Endothelial cell of umbilical vein (primary cell): Measurements from ENCODE around the gene IDH3A.

Experiments used
- EZH2 ChIP-seq: IDR thresholded peaks from 2 replicates; pipeline ENCODE4 v1.6.1; 2012; ENCODE audit warnings: borderline replicate concordance, low read depth, mild to moderate bottlenecking, moderate library complexity, low read length, inconsistent platforms; ENCODE audit not compliant: severe bottlenecking
- FOS ChIP-seq: IDR thresholded peaks from 2 replicates; pipeline ENCODE4 v1.6.1; 2011; ENCODE audit warnings: mild to moderate bottlenecking, low read length, moderate library complexity, borderline replicate concordance; ENCODE audit not compliant: insufficient read depth
- GATA2 ChIP-seq: IDR thresholded peaks from 2 replicates; pipeline ENCODE4 v1.7.0; 2011; ENCODE audit warnings: low read depth, mild to moderate bottlenecking, moderate library complexity, mixed read lengths, low read length; ENCODE audit not compliant: insufficient read length, insufficient read depth
- MAX ChIP-seq: IDR thresholded peaks from 2 replicates; pipeline ENCODE4 v1.6.1; 2011; ENCODE audit not compliant: insufficient read depth, insufficient read length
- MYC ChIP-seq: IDR thresholded peaks from one replicate; pipeline ENCODE4 v1.6.1; 2011; ENCODE audit warnings: mild to moderate bottlenecking, low read depth, low read length
- POLR2A ChIP-seq: IDR thresholded peaks from 2 replicates; pipeline ENCODE4 v1.6.1; 2012; ENCODE audit warnings: low read depth, mild to moderate bottlenecking, control low read depth, low read length
- POLR2AphosphoS5 ChIP-seq: IDR thresholded peaks from 2 replicates; pipeline ENCODE4 v1.6.1; 2012; ENCODE audit warnings: low read depth, mild to moderate bottlenecking, control low read depth, low read length, moderate library complexity; ENCODE audit not compliant: insufficient read depth
- TF ChIP-seq, protein P1 (sequence below), 2 donors: IDR thresholded peaks; 1 replicate in 1 of 2; 2 replicates in 1 of 2; pipeline ENCODE4 v1.5.1; 2011; ENCODE audit warnings: low read length in 2 of 2, mild to moderate bottlenecking in 2 of 2, moderate library complexity in 2 of 2, control low read depth in 1 of 2, inconsistent platforms in 1 of 2, low read depth in 1 of 2; ENCODE audit not compliant: insufficient read depth in 1 of 2; ENCODE audit errors: extremely low read depth in 1 of 2

DNA sequence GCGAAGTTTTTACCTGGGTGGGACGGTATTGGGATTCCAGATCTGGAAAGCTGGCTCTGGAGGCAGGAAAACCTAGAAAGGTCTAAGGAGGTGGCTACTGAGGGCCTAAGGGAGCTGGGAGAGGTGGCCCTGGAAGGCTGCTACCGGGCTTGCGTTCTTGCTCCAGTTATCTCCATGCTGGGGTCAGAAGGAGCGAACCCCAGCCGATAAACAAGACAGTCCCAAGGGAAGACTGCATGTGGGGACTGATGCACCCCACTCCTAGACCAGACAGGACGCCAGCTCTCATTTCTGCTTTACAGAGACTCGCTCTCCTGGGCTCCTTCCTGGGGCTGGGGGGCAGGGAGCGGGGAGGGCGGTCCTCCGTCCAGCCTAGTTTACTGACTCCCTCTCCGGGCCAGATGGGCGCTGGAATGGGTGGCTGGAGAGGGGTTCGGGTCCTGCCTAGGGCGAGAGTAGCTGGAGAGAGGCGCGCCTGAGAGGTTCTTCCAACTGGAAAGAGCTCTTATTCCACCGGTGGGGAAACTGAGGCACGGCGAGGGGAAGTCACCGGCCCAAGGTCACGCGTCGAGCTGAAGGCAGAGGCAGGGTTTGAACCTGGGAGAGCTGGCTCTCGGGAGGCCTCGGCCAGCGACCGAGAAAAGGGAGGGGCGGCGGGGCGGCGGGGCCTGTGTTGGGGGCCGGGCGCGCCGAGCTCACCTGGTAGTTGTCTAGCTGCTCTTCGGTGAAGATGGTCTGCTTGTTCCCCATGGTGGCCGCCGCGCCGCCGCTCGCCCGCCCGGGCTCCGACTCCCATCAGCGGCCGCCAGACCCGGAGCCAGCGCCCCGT lies 18.5 kb upstream of the IDH3A start:
- no peak for TF ChIP-seq MYC
- TF ChIP-seq, protein P1, sequence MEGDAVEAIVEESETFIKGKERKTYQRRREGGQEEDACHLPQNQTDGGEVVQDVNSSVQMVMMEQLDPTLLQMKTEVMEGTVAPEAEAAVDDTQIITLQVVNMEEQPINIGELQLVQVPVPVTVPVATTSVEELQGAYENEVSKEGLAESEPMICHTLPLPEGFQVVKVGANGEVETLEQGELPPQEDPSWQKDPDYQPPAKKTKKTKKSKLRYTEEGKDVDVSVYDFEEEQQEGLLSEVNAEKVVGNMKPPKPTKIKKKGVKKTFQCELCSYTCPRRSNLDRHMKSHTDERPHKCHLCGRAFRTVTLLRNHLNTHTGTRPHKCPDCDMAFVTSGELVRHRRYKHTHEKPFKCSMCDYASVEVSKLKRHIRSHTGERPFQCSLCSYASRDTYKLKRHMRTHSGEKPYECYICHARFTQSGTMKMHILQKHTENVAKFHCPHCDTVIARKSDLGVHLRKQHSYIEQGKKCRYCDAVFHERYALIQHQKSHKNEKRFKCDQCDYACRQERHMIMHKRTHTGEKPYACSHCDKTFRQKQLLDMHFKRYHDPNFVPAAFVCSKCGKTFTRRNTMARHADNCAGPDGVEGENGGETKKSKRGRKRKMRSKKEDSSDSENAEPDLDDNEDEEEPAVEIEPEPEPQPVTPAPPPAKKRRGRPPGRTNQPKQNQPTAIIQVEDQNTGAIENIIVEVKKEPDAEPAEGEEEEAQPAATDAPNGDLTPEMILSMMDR (IDR thresholded peaks at IDR 0.05; ENCODE audit: extremely low read depth in 1 of 2, insufficient read depth in 1 of 2, low read depth in 1 of 2, low read length in 2 of 2): no peak
- TF ChIP-seq MAX: no peak
- TF ChIP-seq EZH2: no peak
- no peak for TF ChIP-seq POLR2A
- no peak for TF ChIP-seq FOS
- no peak for TF ChIP-seq POLR2AphosphoS5
- TF ChIP-seq GATA2: no peak
